T-helper 1 cell (primary cell): ENCODE measurements around the gene DCAF15.

Experiments
- DNase-seq, 5 donors: peaks; one replicate each; pipeline ENCODE4 v3.0.0-alpha.2; 2012 to 2020

DCAF15 gene

DNA sequence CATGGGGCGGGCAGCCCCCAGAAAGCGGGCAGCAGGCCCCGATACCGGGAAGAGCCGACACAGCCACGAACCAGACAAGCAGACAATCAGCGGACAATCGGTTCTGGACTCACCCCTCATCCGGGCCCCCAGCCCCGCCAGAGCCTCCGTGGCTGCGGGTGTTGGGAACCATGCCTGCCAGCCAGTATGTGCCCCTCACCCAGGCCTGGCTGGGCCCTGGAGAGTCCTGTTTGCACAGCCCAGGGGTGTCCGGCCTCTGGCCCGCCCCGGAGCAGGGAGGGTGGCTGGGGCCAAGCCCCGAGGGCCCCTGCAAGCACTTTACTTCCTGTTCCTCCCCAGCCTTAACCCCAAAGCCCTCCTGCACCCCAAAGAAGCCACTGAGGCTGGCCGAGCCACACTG, 21.9 kb upstream of the DCAF15 start:
- DNase-seq: no peak

DNA sequence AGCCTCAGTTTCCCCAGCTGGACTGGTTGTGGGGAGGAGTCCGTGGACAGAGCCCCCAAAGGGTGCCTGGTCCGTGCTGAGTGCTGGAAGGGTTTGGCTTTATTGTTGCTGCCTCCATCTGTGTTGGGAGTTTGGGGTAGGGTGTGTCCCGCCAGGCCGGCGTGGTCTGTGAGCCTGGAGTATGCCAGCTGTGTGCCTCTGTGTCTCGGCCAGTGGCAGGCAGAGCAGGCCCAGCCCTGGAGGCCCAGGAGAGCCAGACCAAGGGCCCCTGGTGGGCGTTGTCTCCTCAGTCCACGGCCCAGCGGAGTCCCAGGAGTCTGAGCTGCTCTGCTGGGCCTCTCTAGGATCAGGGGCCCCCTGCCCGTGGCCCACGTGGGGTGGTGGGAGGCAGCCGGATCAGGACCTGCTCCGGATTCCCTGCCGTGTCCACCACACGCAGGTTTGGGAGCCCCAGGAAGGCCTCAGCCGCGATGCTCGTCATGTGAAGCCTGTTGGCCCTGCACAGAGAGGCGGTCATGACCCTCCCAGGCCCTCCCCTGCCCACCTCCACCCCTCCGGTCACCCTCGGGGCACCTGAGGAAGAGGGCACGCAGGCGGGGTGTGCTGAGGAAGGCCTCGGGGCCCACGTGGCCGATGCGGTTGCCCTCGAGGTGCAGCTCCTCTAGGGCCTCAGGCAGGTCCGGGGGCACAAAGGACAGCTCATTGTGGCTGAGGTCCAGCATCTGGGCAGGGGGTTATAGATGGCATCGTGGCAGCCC, 20.7 kb upstream of the DCAF15 start:
- no peak for DNase-seq

DNA sequence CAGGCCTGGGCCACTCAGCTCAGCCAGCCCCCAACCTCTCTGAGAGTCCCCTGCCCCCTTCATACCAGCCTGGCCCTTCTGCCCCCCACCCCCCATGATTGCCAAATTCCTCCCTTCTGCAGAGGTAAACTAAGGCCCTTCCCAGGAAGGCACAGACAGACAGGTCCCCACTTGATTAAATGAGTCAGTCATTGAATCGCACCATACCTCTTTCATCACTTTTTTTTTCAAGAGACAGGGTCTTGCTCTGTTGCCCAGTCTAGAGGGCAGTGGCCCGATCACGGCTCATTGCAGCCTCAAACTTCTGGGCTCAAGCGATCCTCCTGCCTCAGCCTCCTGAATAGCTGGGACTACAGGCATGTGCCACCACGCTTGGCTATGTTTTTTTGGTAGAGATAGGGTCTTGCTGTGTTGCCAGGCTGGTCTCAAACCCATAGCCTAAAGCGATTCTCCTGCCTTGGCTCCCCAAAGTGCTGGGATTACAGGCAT, 20.1 kb upstream of the DCAF15 start:
- no peak for DNase-seq

DNA sequence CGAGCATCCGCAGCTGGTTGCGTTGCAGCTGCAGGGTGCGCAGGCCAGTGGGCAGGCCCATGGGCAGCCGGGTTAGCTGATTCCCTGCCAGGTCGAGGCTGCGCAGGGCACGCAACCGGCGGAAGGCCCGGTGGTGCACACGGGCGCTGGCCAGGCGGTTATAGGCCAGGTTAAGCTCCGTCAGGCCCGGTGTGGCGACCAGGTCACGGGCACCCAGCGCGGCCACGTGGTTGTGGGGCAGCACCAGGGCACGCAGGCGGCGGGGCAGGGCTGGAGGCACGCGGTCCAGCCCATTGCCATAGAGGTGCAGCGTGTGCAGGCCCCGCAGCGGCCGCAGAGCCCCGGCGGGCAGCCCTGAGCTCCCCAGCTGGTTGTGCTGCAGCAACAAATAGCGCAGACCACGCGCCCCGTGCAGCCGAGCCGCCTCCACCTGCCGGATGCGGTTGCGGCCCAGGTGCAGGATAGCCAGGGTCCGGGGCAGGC, 19.4 kb upstream of the DCAF15 start:
- no peak for DNase-seq

DNA sequence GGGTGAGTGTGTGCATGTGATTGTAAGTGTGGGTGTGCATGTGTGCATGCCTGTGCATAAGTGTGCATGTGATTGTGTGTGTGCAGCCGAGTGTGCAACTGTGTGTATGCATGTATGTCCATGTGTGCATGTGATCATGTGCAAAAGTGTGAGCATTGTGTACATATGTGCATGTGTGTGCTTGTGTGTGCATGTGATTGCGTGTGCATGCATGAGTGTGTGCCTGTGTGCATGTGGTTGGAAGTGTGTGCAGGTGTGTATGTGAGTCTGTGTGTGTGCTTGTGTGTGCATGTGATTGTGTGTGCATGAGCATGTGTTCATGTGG, 17.6 kb upstream of the DCAF15 start:
- no peak for DNase-seq

DNA sequence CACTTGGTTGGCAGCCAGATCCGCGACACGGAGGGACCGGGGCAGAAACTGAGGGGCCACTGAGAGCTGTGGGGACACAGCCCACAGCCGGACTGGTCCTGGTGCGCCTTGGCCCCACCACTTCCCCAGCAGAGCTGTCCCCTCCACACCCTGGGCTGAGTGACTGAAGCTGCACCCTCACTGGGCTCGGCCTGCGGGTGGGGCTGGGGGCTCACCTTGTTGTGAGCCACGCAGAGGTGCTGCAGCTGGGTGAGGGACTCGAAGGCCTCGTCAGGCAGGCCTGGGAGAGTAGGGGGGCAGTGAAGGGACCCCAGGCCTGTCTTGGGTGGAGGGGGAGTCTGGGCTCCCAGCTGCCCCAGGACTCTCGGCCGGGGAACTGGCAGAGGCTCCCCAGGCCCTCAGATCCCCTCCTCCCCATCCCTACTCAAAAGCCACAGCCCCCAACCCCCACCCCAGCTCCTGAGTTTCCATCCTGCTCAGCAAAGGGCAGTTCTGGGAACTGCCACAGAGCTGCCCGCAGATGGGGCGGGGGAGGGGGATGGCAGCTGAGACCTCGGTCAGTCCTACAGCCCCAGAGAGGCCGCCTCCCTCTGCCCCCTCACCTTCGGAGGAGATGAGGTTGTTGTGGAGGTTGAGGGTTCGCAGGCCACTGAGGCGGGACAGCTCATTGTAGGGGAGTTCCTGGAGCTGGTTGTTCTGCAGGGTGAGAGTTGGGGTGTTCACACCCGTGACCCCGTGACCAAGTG, 16.4 kb upstream of the DCAF15 start:
- DNase-seq: no peak

DNA sequence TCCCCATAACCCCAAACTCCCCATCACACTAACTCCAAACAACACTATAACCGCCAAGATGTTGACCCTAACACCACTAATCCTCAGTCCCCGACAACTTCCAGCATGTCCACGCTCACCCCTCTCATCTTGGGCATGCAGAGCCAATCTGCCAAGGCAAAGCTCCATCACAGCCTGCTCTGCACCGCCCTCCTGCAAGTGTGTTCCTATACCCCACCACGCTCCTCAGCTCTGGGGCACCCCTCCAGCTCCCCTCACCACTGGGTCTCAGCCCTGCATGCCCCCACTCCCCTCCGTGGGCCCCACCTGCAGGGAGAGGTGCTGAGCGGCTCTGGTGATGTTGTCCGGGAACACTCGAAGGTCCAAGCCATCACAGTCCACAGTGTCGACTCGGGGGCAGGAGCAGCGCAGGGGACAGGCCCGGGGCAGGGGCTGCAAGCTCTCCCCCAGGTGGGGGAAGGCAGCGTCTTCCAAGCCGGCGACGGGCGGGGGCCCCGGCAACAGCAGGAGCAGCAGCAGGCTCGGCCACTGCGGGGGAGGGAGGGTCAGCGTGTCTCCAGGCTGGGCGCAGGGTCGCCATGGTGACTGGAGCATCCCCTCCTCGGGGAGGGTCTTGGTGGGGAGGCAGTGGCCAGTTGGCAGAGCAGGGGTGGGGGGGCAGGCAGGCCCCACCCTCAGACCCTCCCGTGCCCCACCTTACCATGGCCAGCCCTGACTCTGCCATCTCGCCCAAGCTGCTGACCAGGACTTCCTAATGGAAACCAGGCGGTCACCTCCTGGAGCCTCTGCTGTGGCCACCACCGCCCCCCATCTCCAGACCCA, 14.6 kb upstream of the DCAF15 start:
- no peak for DNase-seq

DNA sequence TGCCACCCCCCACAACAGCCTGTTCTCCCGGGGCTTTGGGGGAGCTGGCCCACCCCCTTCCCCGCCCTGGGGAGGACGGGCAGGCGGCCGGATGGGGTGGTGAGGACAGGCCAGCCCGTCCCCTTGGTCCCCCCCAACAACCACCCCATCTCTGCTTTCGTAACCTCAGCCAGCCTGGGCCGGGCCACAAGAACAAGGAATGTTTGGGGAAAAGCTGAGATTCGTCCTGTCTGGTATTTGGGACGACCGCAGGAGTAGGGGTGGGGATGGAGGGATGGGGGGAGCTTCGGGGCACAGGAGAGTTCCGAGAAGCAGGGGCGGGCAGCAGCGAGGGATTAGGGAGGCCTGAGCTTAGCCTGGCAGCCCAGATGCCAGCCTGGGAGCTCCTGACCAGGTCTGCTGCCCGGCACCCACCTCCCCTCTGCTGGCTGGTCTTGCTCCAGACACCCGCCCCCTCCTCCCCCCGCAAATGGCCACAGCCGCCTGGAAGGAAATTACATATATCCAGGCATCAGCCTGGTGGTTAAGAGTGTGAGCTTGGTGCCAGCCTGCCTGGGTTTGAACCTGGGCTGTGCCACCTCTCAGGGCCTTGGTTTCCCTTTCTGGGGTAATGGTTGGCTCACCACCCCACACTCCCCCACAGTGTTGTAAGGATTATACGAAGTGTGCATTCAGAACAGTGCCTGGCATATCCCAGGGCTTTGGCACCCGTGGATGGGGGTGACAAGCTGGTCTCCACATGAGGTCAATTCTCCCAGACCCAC, 13.8 kb upstream of the DCAF15 start, which contains the start of gene PODNL1:
Gene PODNL1 (minus strand): TSS at position 117 of the 764 bp plus-strand sequence. CDS start 236 bp downstream, outside the sequence.
- DNase-seq: no peak

DNA sequence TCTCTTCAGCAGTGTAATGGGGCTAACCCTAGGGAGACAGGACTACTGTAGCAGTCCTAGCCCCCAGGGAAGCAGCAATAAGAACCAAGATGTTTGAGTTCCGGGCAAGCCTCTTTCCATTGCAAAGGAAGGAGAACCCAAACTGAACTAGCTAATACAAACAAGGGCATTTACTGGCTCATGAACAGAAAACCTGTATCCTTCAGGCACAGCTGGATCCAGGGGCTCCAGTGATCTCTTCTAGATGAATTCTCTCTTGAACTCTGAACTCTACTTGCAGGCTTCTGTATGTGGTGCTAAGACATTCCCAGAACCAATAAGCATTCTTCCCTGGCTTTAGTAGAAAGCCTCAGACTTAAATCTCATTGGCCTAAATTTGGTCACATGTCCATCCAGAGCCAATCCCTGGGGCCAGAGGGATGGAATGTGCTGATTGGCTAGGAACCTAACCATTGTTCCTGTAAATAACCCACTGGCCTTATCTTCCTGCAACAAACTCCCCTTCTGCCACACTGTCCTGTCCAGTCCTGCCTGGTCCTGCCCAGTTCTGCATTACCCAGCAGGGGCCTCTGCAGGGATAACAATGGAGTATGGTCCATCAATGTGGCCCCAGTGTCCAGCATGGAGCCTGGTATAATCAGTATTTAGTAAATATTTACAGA, 10.2 kb upstream of the DCAF15 start:
- DNase-seq: no peak

DNA sequence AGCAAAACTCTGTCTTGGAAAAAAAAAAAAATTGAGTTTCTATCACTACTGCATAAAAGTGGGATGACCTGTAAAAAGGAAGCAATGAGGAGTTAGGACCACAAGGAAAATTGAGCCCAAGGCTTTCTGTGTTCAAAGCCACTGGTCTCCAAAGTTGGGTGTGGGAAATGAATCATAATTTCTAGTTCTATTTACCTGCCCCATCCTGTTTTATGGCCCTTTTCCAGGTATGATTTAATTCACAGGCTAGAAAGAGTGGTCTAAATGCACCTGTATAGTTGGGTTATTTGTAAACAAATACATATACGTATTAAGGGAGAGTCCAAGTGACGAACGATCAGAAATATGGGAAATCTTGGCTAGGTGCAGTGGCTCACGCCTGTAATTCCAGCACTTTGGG, 5.9 kb upstream of the DCAF15 start:
- DNase-seq: no peak

DNA sequence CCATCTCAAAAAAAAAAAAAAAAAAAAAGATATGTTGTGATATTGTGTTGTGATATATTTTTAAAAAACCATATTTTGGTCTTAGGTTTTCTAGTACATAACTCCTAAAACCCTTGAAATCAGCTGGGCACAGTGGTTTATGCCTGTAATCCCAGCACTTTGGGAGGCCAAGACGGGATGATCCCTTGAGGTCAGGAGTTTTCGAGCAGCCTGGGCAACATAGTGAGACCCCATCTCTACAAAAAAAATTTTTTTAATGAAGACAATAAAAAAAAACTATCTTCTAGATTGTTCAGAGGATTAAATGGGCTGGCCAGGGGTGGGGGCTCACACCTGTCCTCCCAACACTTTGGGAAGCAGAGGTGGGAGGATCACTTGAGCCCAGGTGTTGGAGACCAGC, 1.3 kb upstream of the DCAF15 start:
- DNase-seq: no peak

DNA sequence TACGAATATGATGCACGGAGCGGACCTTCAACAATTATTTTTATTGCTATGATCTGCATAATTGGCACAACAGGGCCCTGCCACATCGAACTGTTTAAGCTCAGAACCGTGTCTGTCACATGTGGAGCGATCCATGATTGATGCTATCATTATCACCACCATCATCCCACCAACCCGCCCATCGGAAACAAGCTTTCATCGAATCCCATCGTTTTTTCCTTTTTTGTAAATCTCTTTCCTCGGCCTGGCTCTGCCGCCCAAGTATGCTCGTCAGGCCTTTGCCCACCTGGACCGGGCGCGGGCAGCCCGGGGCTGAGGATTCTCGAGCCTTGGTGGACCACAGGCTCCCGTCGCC, 533 bp upstream of the DCAF15 start:
- DNase-seq: no peak

DNA sequence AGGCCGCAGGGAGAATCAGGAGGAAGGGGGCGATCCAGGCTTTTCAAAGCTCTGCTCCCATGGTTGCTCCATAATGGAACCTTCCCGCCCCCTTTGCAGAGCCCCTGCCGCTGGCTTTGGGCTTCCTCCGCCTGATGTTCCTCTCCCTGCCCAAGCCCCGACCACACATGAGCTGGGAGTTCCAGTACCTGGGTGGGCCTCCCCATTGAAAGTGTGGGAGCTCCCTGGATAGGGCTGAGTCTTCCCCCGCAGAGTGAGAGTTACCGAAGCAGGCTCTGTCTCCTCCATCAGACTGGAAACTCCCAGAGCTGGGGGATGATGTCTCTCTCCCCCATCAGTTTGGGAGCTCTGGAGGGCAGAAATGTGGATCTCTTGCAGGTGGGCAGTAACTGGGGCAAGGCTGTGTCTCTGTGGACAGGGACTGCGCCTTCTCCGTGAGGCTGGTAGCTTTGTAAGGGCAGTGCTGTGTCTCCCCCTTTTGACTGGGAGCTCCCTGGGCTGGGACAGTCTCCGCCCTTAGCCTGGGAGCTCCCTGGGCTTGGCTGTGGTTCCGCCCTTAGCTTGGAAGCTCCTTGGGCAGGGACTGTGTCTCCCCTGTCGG, 722 bp downstream of the DCAF15 start:
- no peak for DNase-seq

DNA sequence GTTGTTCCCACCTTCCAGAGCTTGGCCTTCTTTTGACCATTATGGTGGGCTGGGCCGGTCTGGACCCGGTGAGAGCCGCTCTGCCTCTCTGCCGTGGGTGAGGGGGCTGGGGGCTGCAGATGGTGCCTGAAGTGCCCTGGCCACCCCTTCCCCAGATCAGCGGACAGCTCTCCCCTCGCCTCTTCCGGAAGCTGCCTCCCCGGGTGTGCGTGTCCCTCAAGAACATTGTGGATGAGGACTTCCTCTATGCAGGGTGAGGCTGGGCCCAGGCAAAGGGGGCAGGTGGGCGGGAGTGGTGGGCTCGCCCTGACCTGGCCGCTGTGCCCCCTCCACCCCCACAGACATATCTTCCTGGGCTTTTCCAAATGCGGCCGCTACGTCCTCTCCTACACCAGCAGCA, 1.9 kb downstream of the DCAF15 start:
- no peak for DNase-seq

DNA sequence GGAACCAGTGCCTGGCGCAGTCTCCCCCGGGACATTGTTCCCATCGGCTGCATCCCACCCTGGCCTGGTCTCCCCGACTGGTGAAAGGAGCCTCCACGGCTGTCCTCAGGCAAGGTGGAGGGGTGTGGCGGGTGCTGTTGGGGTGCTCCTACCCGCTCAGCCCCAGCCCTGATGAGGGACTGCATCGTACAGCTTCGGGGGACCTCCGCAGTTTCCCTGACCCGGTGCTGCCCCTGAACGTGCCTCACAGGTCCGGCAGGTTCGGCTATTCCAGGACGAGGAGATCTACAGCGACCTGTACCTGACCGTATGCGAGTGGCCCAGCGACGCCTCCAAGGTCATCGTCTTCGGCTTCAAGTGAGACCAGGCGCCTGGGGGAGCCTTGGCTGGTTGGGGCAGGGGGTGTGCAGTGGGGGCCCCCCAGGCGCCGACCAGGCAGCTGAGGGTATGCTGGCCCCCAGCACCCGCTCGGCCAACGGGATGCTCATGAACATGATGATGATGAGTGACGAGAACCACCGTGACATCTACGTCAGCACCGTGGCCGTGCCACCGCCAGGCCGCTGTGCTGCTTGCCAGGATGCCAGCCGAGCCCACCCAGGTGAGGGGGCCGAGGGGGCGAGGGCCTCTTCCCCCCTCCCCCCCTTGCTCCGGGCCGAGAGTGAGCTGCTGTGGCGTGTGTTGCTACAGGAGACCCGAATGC, 3.5 kb downstream of the DCAF15 start:
- DNase-seq: no peak

DNA sequence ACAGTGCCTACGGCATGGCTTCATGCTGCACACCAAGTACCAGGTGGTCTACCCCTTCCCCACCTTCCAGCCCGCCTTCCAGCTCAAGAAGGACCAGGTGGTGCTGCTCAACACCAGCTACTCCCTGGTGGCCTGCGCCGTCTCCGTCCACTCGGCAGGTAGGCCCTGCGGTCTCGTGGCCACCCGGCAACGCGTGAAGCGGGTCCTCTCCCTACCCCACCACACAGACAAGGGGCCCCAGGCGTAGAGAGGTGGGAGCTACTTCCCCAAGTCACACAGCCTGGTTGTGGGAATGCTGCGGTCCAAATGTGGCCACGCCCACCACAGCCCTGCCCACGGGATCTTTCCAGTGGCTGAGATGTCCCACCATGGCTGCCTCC, 4.0 kb downstream of the DCAF15 start:
- no peak for DNase-seq

DNA sequence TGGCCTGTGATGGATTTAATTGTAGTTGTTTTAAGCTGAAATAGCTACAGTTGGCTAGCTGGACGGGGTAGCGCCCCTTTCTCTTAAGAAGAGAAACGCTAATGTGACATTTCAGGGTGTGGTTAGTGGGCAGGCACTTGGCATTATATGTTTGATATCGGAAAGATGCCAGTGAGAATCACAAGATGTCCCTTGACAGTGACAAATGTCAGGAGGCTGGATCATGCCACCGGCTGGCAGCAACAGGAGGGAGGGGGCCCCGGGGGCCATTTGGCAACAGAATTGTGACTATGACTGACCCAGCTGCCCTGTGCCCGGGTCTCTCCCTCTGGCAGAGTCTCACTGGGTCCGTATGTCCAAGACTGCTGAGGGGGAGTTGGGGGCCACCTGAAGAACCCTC, 4.7 kb downstream of the DCAF15 start:
- no peak for DNase-seq

DNA sequence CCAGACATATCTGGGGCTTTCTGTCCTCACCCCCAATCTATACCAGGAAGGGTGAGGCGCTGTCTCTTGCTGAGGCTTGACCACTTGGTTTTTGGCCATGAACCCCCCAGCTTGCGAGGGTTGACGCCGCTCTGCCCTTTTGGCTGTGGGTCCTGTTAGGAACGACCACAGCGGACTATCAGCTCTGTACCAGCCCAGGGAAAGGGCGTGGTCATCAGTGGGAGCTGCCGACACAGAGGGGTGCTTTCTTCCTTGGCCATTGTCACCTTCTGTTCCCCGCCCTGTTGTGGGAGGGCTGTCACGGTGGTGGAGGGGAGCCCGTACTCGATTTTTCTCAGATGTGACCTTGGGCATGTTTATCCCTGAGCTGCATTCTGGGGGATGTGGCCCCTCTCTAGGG, 5.7 kb downstream of the DCAF15 start:
- DNase-seq: no peak

DNA sequence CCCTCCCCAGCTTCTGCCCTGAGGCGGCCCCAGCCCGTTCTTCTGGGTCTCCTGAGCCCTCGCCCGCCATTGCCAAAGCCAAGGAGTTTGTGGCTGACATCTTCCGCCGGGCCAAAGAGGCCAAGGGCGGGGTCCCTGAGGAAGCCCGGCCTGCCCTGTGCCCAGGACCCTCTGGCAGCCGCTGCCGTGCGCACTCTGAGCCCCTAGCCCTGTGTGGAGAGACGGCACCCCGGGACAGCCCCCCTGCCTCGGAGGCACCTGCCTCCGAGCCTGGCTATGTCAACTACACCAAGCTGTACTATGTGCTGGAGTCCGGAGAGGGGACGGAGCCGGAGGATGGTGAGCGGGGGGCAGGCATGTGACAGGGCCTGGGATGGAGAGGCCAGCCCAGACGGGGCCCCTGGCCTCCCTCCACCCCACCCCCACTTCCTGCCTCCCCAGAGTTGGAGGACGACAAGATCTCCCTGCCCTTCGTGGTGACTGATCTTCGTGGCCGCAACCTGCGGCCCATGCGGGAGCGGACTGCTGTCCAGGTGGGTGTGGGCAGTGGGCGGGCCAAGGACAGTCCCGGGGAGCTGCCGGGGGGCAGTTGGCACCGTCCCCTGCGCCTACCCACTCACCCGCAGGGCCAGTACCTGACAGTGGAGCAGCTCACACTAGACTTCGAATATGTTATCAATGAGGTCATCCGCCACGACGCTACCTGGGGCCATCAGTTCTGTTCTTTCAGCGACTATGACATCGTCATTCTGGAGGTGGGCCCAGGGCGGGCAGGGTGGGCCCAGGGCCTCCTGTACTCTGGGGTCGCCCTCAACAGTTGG, 7.0 kb downstream of the DCAF15 start:
- no peak for DNase-seq
